Smooth muscle cell (in vitro differentiated cells): ENCODE results near the gene SLC22A5. TPM values are rescaled to one million over a fixed set of nuclear protein-coding genes. Genes with fewer than 3 reads are reported as not detected.

Source experiments
- DNase-seq: peaks from one replicate; lab custom pipeline; 2025; ENCODE audit not compliant: unreplicated experiment; lab: John Stamatoyannopoulos, UW
- H2AFZ ChIP-seq: fragments of 200-600 bp; sonication (generic); 2 replicates; pipeline ENCODE4 v1.6.0; 2016; ENCODE audit warnings: antibody characterized with exemption, low read depth, mild to moderate bottlenecking
- H3F3A ChIP-seq: fragments of 200-600 bp; sonication (generic); 2 replicates; pipeline ENCODE4 v1.6.0; 2017; ENCODE audit warnings: antibody characterized with exemption, low read depth
- H3K27ac ChIP-seq: fragments of 200-600 bp; sonication (generic); 2 replicates; pipeline ENCODE4 v1.5.1; 2016; ENCODE audit warnings: low read depth, mild to moderate bottlenecking
- H3K27me3 ChIP-seq: fragments of 200-600 bp; sonication (generic); 2 replicates; pipeline ENCODE4 v1.6.1; 2016; ENCODE audit warnings: low read depth, mild to moderate bottlenecking
- H3K36me3 ChIP-seq: fragments of 200-600 bp; sonication (generic); 2 replicates; pipeline ENCODE4 v1.5.1; 2016; ENCODE audit warnings: low read depth
- H3K4me1 ChIP-seq: fragments of 200-600 bp; sonication (generic); 2 replicates; pipeline ENCODE4 v1.5.1; 2016; ENCODE audit warnings: low read depth
- H3K4me2 ChIP-seq: fragments of 200-600 bp; sonication (generic); 2 replicates; pipeline ENCODE4 v1.6.0; 2016; ENCODE audit warnings: mild to moderate bottlenecking
- H3K4me3 ChIP-seq: fragments of 200-600 bp; sonication (generic); 2 replicates; pipeline ENCODE4 v1.5.1; 2016; ENCODE audit warnings: mild to moderate bottlenecking
- H3K79me2 ChIP-seq: fragments of 200-600 bp; sonication (generic); 2 replicates; pipeline ENCODE4 v1.6.0; 2016; ENCODE audit warnings: low read depth, mild to moderate bottlenecking
- H3K9ac ChIP-seq: fragments of 200-600 bp; sonication (generic); 2 replicates; pipeline ENCODE4 v1.6.0; 2016; ENCODE audit warnings: low read depth
- H3K9me3 ChIP-seq: fragments of 200-600 bp; sonication (generic); replicated peaks from 2 replicates; pipeline ENCODE4 v1.5.1; 2016; ENCODE audit warnings: low read depth
- H4K20me1 ChIP-seq: fragments of 200-600 bp; sonication (generic); 2 replicates; pipeline ENCODE4 v1.6.0; 2016; ENCODE audit warnings: low read depth
- WGBS: methylation state at CpG from one replicate; pipeline ENCODE4 v1.1.7; 2016; ENCODE audit warnings: low lambda C conversion rate; 5-methylcytosine and 5-hydroxymethylcytosine counted together
- microRNA-seq: library from miRNA; unstranded; fragments of <30 nt; microRNA quantifications from one replicate; pipeline ENCODE4, GENCODE V29; 2016; ENCODE audit warnings: borderline number of aligned reads
- polyA plus RNA-seq: library from polyadenylated mRNA; unstranded; fragments of >200 nt; fragmentation: Nextera tagmentation; extraction: Ambion mirVana; gene quantifications from 2 replicates; pipeline ENCODE4 v1.2.1, GENCODE V29; 2016
- small RNA-seq: library from RNA; depleted of rRNA; stranded (forward); fragments of <200 nt; gene quantifications from one replicate; pipeline ENCODE3, GENCODE V24; 2014
- total RNA-seq: library from RNA; depleted of rRNA; stranded (reverse); fragments of >200 nt; gene quantifications from 2 replicates; pipeline ENCODE4 v1.2.3, GENCODE V29; 2014
- TF ChIP-seq, protein P1 (sequence below): fragments of 200-600 bp; sonication (generic); IDR thresholded peaks from 2 replicates; pipeline ENCODE4 v1.5.1; 2017; ENCODE audit warnings: borderline replicate concordance, mild to moderate bottlenecking, antibody characterized with exemption; ENCODE audit not compliant: insufficient read depth, poor library complexity, severe bottlenecking

Gene SLC22A5
- total and polyA plus RNA-seq, 2 experiments from 2014 or later, result 1.5 to 4.6 TPM

DNA sequence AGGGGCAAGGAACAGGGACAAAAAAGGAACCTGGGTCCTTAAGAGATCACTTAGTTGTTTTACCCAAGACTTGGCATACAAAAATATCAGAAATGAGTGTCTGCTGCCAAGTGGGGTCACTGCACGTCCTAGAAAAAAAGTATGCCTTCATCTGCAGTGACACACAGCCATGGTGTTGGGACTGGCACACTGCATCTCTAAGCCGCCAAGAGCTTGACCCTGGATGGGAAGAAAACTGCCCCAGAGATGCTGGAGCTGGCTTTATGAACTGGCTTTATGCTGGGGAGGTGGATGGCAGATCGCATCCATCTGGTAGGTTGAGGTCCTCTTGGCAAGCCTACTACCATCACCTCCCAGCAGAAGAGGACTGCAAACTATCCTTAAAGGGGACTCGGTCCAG, 69.4 kb downstream of the SLC22A5 start:
- TF ChIP-seq, protein P1, sequence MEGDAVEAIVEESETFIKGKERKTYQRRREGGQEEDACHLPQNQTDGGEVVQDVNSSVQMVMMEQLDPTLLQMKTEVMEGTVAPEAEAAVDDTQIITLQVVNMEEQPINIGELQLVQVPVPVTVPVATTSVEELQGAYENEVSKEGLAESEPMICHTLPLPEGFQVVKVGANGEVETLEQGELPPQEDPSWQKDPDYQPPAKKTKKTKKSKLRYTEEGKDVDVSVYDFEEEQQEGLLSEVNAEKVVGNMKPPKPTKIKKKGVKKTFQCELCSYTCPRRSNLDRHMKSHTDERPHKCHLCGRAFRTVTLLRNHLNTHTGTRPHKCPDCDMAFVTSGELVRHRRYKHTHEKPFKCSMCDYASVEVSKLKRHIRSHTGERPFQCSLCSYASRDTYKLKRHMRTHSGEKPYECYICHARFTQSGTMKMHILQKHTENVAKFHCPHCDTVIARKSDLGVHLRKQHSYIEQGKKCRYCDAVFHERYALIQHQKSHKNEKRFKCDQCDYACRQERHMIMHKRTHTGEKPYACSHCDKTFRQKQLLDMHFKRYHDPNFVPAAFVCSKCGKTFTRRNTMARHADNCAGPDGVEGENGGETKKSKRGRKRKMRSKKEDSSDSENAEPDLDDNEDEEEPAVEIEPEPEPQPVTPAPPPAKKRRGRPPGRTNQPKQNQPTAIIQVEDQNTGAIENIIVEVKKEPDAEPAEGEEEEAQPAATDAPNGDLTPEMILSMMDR, result no peak
- DNase-seq, result no peak
- Histone ChIP-seq H4K20me1 (no peaks in the 10 kb centered on the region), H3K36me3 (no peaks in the 10 kb centered on the region), H3F3A (peaks cover 8% of the 10 kb centered on the region), H3K4me1 (peaks cover 22% of the 10 kb centered on the region), H3K79me2 (no peaks in the 10 kb centered on the region), H3K9ac (no peak overlapping the region), H2AFZ (no peak overlapping the region), H3K9me3 (no peaks in the 10 kb centered on the region), H3K4me3 (no peak overlapping the region), H3K4me2 (peak overlapping the region; percentile 11), H3K27me3 (no peaks in the 10 kb centered on the region), H3K27ac (peak overlapping the region; percentile 70)
- 94% methylated on average over 4 of the region's 4 CpGs for WGBS

DNA sequence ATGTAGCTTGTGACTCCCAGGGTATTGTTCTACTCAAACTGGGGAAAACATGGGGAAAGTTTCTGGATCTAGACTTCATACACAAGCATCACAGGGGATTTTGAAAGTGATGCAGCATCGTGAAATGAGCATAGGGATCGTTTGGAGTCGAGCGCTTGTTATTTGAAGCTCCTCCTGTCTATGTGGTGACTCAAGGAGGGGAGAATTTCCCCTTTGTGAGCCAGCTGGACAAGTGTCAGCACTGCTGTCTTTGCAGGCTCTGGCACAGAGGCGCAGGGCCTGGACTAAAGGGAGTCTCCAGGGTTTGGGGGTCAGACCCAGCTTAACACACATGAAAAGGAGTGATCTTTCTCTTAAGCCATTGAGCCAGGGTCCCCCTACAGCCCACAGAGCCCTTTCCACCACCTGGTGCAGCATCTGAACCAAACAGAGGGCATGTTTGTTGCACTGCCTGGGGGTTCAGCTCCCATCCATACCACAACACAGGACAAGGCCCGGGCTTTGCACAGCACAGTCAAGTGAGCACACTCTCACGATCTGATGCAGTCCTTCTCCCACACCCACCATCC, 70.1 kb downstream of the SLC22A5 start:
- Histone ChIP-seq H3F3A (peaks cover 8% of the 10 kb centered on the region), H3K4me3 (no peak overlapping the region), H3K27ac (peak overlapping the region; percentile 70), H3K36me3 (no peaks in the 10 kb centered on the region), H3K27me3 (no peaks in the 10 kb centered on the region), H3K4me1 (peaks cover 15% of the 10 kb centered on the region), H3K9ac (no peak overlapping the region), H3K4me2 (peak overlapping the region; percentile 11), H3K9me3 (no peaks in the 10 kb centered on the region), H3K79me2 (no peaks in the 10 kb centered on the region), H4K20me1 (no peaks in the 10 kb centered on the region), H2AFZ (peak overlapping the region; percentile 25)
- no peak for DNase-seq
- TF ChIP-seq, protein P1, result no peak
- 32% methylated on average over 7 of the region's 7 CpGs for WGBS

DNA sequence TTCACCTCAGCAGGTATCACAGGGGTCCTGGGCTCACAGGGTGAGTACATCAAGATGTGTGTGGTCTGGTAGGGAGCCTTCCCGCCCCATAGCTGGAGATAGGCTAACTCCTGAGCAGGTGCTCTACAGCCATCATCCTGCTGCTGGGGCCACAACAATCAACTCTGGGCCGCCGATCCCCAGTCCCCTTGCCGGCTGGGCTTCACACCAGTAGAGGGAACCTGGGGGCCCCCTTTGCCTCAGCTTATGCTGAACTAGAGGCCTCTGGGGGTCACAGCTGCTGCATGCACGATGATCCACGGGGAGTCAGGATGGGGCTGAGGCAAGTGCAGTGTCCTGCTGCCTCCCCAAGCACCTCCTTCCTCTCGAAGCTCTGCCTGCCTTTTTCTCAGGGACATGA, 74.6 kb downstream of the SLC22A5 start:
- Histone ChIP-seq H3K4me2 (no peak overlapping the region), H2AFZ (no peak overlapping the region), H3K9ac (no peak overlapping the region), H3K9me3 (no peaks in the 10 kb centered on the region), H3K27me3 (no peaks in the 10 kb centered on the region), H3K4me3 (no peak overlapping the region), H3K36me3 (no peaks in the 10 kb centered on the region), H3K4me1 (peaks cover 6% of the 10 kb centered on the region), H3K27ac (no peak overlapping the region), H4K20me1 (no peaks in the 10 kb centered on the region), H3K79me2 (no peaks in the 10 kb centered on the region), H3F3A (no peaks in the 10 kb centered on the region)
- TF ChIP-seq, protein P1, result no peak
- 87% methylated on average over 7 of the region's 7 CpGs for WGBS
- no peak for DNase-seq

Small RNA genes lying within 50 kb of the gene (microRNA-seq; reads per million reads assigned to microRNA genes)
- gene MIR3936, result not detected

Small RNA genes lying within 50 kb of the gene (small RNA-seq; reads per million reads assigned to genes)
- gene MIR3936, result 0.08 reads per million

Other genes with a start within 250 kb of the SLC22A5 start
- gene P4HA2, start 141.9 kb upstream of the SLC22A5 start, total RNA-seq, result 352 and 482 TPM in 2 replicates
- gene P4HA2, start 141.9 kb upstream of the SLC22A5 start, polyA plus RNA-seq, result 500 and 707 TPM in 2 replicates
- 77.4 and 93.8 TPM in 2 replicates for gene PDLIM4, start 112.0 kb upstream of the SLC22A5 start, total RNA-seq
- gene PDLIM4, start 112.0 kb upstream of the SLC22A5 start, polyA plus RNA-seq, result 275 and 338 TPM in 2 replicates
- 0.45 and 3.8 TPM in 2 replicates for gene SLC22A4, start 75.3 kb upstream of the SLC22A5 start, total RNA-seq
- 1.3 and 3.1 TPM in 2 replicates for gene SLC22A4, start 75.3 kb upstream of the SLC22A5 start, polyA plus RNA-seq
- gene IRF1, start 121.1 kb downstream of the SLC22A5 start, total RNA-seq, result 15.7 and 18.0 TPM in 2 replicates
- 19.1 and 25.5 TPM in 2 replicates for gene IRF1, start 121.1 kb downstream of the SLC22A5 start, polyA plus RNA-seq
- gene IL5, start 173.8 kb downstream of the SLC22A5 start, total RNA-seq, result not detected in 2 replicates
- not detected in 2 replicates for gene IL5, start 173.8 kb downstream of the SLC22A5 start, polyA plus RNA-seq
- 26.8 and 28.8 TPM in 2 replicates for gene RAD50, start 187.3 kb downstream of the SLC22A5 start, total RNA-seq
- gene RAD50, start 187.3 kb downstream of the SLC22A5 start, polyA plus RNA-seq, result 19.9 and 26.1 TPM in 2 replicates